Activated CD4-positive, alpha-beta T cell treated with anti-CD3 and anti-CD28 coated beads for 24 hours (primary cell): ENCODE data around the gene CA5B.
"Not testable (repeated sequence)": the region's sequence is repeated elsewhere in the genome, so short reads cannot be mapped to it uniquely, and the experiment has no call there.

Experiments
- DNase-seq, 2 donors: peaks; one replicate each; pipeline ENCODE4 v3.0.0-alpha.2; 2020; ENCODE audit warnings: low read depth in 2 of 2

The CA5B gene

GRCh38 chrX:15747626-15748173 is 9.6 kb downstream of the CA5B start:
- no peak for DNase-seq

- DNase-seq = no peak
These were observed 10.8 kb downstream of the CA5B start for GRCh38 chrX:15748841-15749240.

- DNase-seq = no peak
These were observed 11.9 kb downstream of the CA5B start for GRCh38 chrX:15749642-15750610.

GRCh38 chrX:15750611-15751154 is 12.6 kb downstream of the CA5B start:
- DNase-seq = no peak

GRCh38 chrX:15751155-15751819 is 13.2 kb downstream of the CA5B start:
- no peak for DNase-seq

GRCh38 chrX:15755091-15755490 is 17.0 kb downstream of the CA5B start:
- DNase-seq = no peak

GRCh38 chrX:15758140-15758539 is 20.1 kb downstream of the CA5B start:
- no peak for DNase-seq

- DNase-seq = not testable (repeated sequence)
These were observed 21.8 kb downstream of the CA5B start for GRCh38 chrX:15759886-15760285.

GRCh38 chrX:15761564-15762191 is 23.6 kb downstream of the CA5B start:
- no peak for DNase-seq

- no peak for DNase-seq
These were observed 31.4 kb downstream of the CA5B start for GRCh38 chrX:15769300-15769954.

GRCh38 chrX:15781961-15782699 is 44.1 kb downstream of the CA5B start:
- DNase-seq = no peak

GRCh38 chrX:15785176-15785750 is 47.2 kb downstream of the CA5B start:
- no peak for DNase-seq

- DNase-seq = no peak
These were observed 48.8 kb downstream of the CA5B start for GRCh38 chrX:15786915-15787314.

- peak; percentile 70 to 88 for DNase-seq
These were observed 52.1 kb downstream of the CA5B start, which contains the start of gene ZRSR2 for GRCh38 chrX:15789979-15790768. ZRSR2 (plus strand) TSS chrX:15790484; CDS start chrX:15790496, 12 bp downstream.

- no peak for DNase-seq
These were observed 52.8 kb downstream of the CA5B start for GRCh38 chrX:15790769-15791290.

GRCh38 chrX:15797707-15798106 is 59.6 kb downstream of the CA5B start:
- no peak for DNase-seq

- DNase-seq = no peak
These were observed 66.5 kb downstream of the CA5B start for GRCh38 chrX:15804563-15804962.

GRCh38 chrX:15808254-15808653 is 70.2 kb downstream of the CA5B start:
- no peak for DNase-seq
